ENCODE results near the gene SCAND1.
A peak's percentile ranks its signal among the peaks of the same experiment; 100 is the strongest.

The SCAND1 gene

DNA sequence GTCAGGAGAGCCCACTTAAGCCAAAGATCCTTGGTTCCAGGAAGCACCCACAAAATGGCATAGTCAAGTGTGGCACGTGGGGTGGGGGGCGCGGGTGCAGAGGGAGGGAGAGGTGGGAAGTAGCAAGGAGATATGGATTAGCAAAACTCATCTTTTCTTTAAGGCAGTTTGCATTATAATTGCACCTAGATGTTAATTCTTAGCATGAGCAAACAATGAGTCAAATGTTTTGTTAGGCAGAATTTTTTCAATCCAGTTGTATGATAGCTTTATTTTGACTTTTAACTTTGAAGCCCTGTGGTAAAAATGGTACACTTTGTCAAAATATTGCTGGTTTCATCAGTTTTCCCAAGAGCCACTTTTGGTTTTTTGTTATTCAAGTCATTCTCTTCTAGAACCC lies 15.0 kb downstream of the SCAND1 start:
- Histone ChIP-seq H3K4ac (ENCODE audit: low read depth, low read length) (no peak overlapping the region), H3K14ac (ENCODE audit: low read length) (no peak overlapping the region), H3K4me3 (ENCODE audit: low read depth, low read length) (no peak overlapping the region), H3K4me1 (ENCODE audit: control insufficient read depth in 1 of 2, insufficient read depth in 2 of 2, low read length in 2 of 2) (no peaks in the 10 kb centered on the region), H3K9me3 (ENCODE audit: insufficient read depth, low read depth, low read length) (no peaks in the 10 kb centered on the region), H2BK12ac (ENCODE audit: low read length) (no peak overlapping the region), H3K4me2 (ENCODE audit: low read length) (no peak overlapping the region), H4K91ac (ENCODE audit: low read depth, low read length) (no peak overlapping the region), H3K27me3 (ENCODE audit: insufficient read depth, low read length) (no peaks in the 10 kb centered on the region), H3K18ac (ENCODE audit: low read length) (no peak overlapping the region), H3K27ac (ENCODE audit: low read depth, low read length) (no peak overlapping the region), H3K79me2 (ENCODE audit: control insufficient read depth, insufficient read depth, low read length, poor library complexity) (no peaks in the 10 kb centered on the region), H2BK5ac (ENCODE audit: low read depth, low read length, poor library complexity) (no peak overlapping the region), H2AK5ac (ENCODE audit: low read length) (no peak overlapping the region), H4K12ac (ENCODE audit: low read depth, low read length) (no peak overlapping the region), H2AFZ (ENCODE audit: insufficient read depth, low read length, poor library complexity) (no peak overlapping the region), H3K23ac (ENCODE audit: low read length) (no peak overlapping the region), H3K36me3 (ENCODE audit: control insufficient read depth in 1 of 2, insufficient read depth in 2 of 2, low read length in 2 of 2) (peaks cover 11 to 23% of the 10 kb centered on the region in 2 experiments), H4K8ac (ENCODE audit: low read depth, low read length) (no peak overlapping the region), H3K9ac (ENCODE audit: low read length) (no peak overlapping the region), H3K79me1 (ENCODE audit: low read length) (no peaks in the 10 kb centered on the region), H2BK120ac (ENCODE audit: insufficient read depth, low read length, poor library complexity) (no peak overlapping the region)
- no CpG with 5 or more reads among the region's 3 CpGs for WGBS (ENCODE audit: extremely low coverage, insufficient coverage, insufficient read length)
- DNase-seq, result no peak

DNA sequence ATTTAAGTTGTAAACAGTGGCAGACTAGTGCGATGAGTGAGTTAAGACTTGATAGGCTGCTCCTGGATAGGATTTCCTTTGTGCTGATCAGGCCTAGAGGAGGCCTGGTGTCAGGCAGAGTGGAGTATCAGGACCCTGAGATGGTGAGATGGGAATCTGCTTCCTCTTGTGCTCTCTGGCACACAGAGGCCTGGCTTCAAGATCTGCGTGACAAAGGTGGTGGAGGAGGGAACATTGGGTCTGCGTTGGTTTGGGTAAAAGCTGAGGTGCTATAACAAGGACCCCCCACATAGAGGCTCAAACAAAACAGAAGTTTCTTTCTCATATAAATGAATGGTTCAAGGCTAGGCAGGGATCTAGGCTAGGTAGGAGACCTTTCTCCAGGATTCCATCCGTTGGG lies 20.3 kb downstream of the SCAND1 start:
- no peak overlapping the region for H2AK5ac ChIP-seq (ENCODE audit: low read length)
- H2BK120ac ChIP-seq (ENCODE audit: insufficient read depth, low read length, poor library complexity), result no peak overlapping the region
- no peak overlapping the region for H4K91ac ChIP-seq (ENCODE audit: low read depth, low read length)
- no peak overlapping the region for H3K27ac ChIP-seq (ENCODE audit: low read depth, low read length)
- no peak overlapping the region for H3K4ac ChIP-seq (ENCODE audit: low read depth, low read length)
- H3K23ac ChIP-seq (ENCODE audit: low read length), result no peak overlapping the region
- H3K27me3 ChIP-seq (ENCODE audit: insufficient read depth, low read length), result no peaks in the 10 kb centered on the region
- no peak overlapping the region for H2BK5ac ChIP-seq (ENCODE audit: low read depth, low read length, poor library complexity)
- H4K8ac ChIP-seq (ENCODE audit: low read depth, low read length), result no peak overlapping the region
- H2BK12ac ChIP-seq (ENCODE audit: low read length), result no peak overlapping the region
- H3K9ac ChIP-seq (ENCODE audit: low read length), result no peak overlapping the region
- H4K12ac ChIP-seq (ENCODE audit: low read depth, low read length), result no peak overlapping the region
- WGBS (ENCODE audit: extremely low coverage, insufficient coverage, insufficient read length), result no CpG with 5 or more reads among the region's 4 CpGs
- no peak overlapping the region for H3K14ac ChIP-seq (ENCODE audit: low read length)
- H3K18ac ChIP-seq (ENCODE audit: low read length), result no peak overlapping the region
- H3K36me3 ChIP-seq (ENCODE audit: control insufficient read depth in 1 of 2, insufficient read depth in 2 of 2, low read length in 2 of 2), result peaks cover 10 to 15% of the 10 kb centered on the region in 2 experiments
- H2AFZ ChIP-seq (ENCODE audit: insufficient read depth, low read length, poor library complexity), result no peak overlapping the region
- no peak overlapping the region for H3K4me3 ChIP-seq (ENCODE audit: low read depth, low read length)
- DNase-seq, result no peak
- no peak overlapping the region for H3K4me2 ChIP-seq (ENCODE audit: low read length)
- H3K4me1 ChIP-seq (ENCODE audit: control insufficient read depth in 1 of 2, insufficient read depth in 2 of 2, low read length in 2 of 2), result peaks cover 0 to 5% of the 10 kb centered on the region in 2 experiments
- no peaks in the 10 kb centered on the region for H3K79me1 ChIP-seq (ENCODE audit: low read length)
- no peaks in the 10 kb centered on the region for H3K9me3 ChIP-seq (ENCODE audit: insufficient read depth, low read depth, low read length)
- H3K79me2 ChIP-seq (ENCODE audit: control insufficient read depth, insufficient read depth, low read length, poor library complexity), result no peaks in the 10 kb centered on the region

DNA sequence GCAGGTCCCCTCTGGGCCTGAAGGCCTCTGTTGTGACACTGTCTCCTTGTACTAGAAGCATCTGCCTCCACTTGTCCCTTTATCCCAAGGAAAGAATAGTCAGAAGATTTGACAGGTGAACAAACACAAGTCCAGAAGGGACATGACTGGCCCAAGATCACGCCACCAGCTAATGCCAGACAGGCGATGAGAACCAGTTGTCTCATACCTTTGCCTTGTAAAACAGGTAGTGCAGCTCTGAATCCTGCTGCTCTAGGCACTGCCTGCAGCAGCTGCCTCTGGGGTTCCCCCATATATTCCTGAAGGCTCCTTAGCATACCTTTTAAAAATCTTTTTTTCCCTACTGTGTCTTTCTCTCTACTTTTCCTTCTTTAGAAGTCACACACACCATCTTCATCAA lies 25.0 kb downstream of the SCAND1 start:
- WGBS (ENCODE audit: extremely low coverage, insufficient coverage, insufficient read length), result no CpG with 5 or more reads among the region's 2 CpGs
- no peak overlapping the region for H2AFZ ChIP-seq (ENCODE audit: insufficient read depth, low read length, poor library complexity)
- H3K4me2 ChIP-seq (ENCODE audit: low read length), result no peak overlapping the region
- no peak overlapping the region for H2AK5ac ChIP-seq (ENCODE audit: low read length)
- no peak overlapping the region for H4K91ac ChIP-seq (ENCODE audit: low read depth, low read length)
- no peaks in the 10 kb centered on the region for H3K79me2 ChIP-seq (ENCODE audit: control insufficient read depth, insufficient read depth, low read length, poor library complexity)
- H3K9ac ChIP-seq (ENCODE audit: low read length), result no peak overlapping the region
- H3K9me3 ChIP-seq (ENCODE audit: insufficient read depth, low read depth, low read length), result no peaks in the 10 kb centered on the region
- H3K27me3 ChIP-seq (ENCODE audit: insufficient read depth, low read length), result no peaks in the 10 kb centered on the region
- no peak overlapping the region for H3K14ac ChIP-seq (ENCODE audit: low read length)
- no peak overlapping the region for H2BK5ac ChIP-seq (ENCODE audit: low read depth, low read length, poor library complexity)
- H2BK12ac ChIP-seq (ENCODE audit: low read length), result no peak overlapping the region
- H3K27ac ChIP-seq (ENCODE audit: low read depth, low read length), result peak overlapping the region; percentile 21
- H3K4me3 ChIP-seq (ENCODE audit: low read depth, low read length), result no peak overlapping the region
- H3K4me1 ChIP-seq (ENCODE audit: control insufficient read depth in 1 of 2, insufficient read depth in 2 of 2, low read length in 2 of 2), result peaks cover 3 to 11% of the 10 kb centered on the region in 2 experiments
- H2BK120ac ChIP-seq (ENCODE audit: insufficient read depth, low read length, poor library complexity), result no peak overlapping the region
- H4K12ac ChIP-seq (ENCODE audit: low read depth, low read length), result no peak overlapping the region
- no peak overlapping the region for H4K8ac ChIP-seq (ENCODE audit: low read depth, low read length)
- DNase-seq, result peak; percentile 91 to 94
- H3K23ac ChIP-seq (ENCODE audit: low read length), result no peak overlapping the region
- no peak overlapping the region for H3K18ac ChIP-seq (ENCODE audit: low read length)
- peaks cover 10 to 13% of the 10 kb centered on the region in 2 experiments for H3K36me3 ChIP-seq (ENCODE audit: control insufficient read depth in 1 of 2, insufficient read depth in 2 of 2, low read length in 2 of 2)
- H3K79me1 ChIP-seq (ENCODE audit: low read length), result peaks cover 2% of the 10 kb centered on the region
- no peak overlapping the region for H3K4ac ChIP-seq (ENCODE audit: low read depth, low read length)

DNA sequence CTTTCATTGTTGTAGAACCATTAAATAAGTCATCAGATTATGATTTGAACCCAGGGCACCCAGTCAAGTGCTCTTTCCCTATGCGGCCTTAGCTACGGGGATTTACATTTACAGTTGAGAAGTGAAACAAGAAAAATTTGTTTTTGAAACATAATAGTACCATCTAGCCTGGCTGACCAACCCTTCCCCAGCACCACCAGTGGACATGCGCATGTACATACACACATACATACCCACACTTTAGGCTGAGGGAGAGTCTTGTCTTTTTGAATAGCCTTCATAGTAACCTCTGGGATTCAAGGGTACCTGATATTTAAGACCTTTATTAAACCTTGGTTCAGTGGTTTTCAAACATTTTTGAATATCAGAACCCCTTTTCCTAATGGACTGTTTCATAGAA lies 33.8 kb downstream of the SCAND1 start:
- H3K4me2 ChIP-seq (ENCODE audit: low read length), result no peak overlapping the region
- no peak overlapping the region for H4K91ac ChIP-seq (ENCODE audit: low read depth, low read length)
- H3K79me2 ChIP-seq (ENCODE audit: control insufficient read depth, insufficient read depth, low read length, poor library complexity), result no peaks in the 10 kb centered on the region
- H3K27me3 ChIP-seq (ENCODE audit: insufficient read depth, low read length), result no peaks in the 10 kb centered on the region
- H3K14ac ChIP-seq (ENCODE audit: low read length), result no peak overlapping the region
- H3K4me3 ChIP-seq (ENCODE audit: low read depth, low read length), result no peak overlapping the region
- no peak overlapping the region for H2AK5ac ChIP-seq (ENCODE audit: low read length)
- H3K36me3 ChIP-seq (ENCODE audit: control insufficient read depth in 1 of 2, insufficient read depth in 2 of 2, low read length in 2 of 2), result peaks cover 14 to 21% of the 10 kb centered on the region in 2 experiments
- no peaks in the 10 kb centered on the region for H3K9me3 ChIP-seq (ENCODE audit: insufficient read depth, low read depth, low read length)
- H4K12ac ChIP-seq (ENCODE audit: low read depth, low read length), result no peak overlapping the region
- no peaks in the 10 kb centered on the region for H3K4me1 ChIP-seq (ENCODE audit: control insufficient read depth in 1 of 2, insufficient read depth in 2 of 2, low read length in 2 of 2)
- H2BK120ac ChIP-seq (ENCODE audit: insufficient read depth, low read length, poor library complexity), result no peak overlapping the region
- no peak overlapping the region for H3K27ac ChIP-seq (ENCODE audit: low read depth, low read length)
- H3K18ac ChIP-seq (ENCODE audit: low read length), result no peak overlapping the region
- H3K4ac ChIP-seq (ENCODE audit: low read depth, low read length), result no peak overlapping the region
- no peak overlapping the region for H2BK12ac ChIP-seq (ENCODE audit: low read length)
- no peaks in the 10 kb centered on the region for H3K79me1 ChIP-seq (ENCODE audit: low read length)
- no peak overlapping the region for H3K9ac ChIP-seq (ENCODE audit: low read length)
- H4K8ac ChIP-seq (ENCODE audit: low read depth, low read length), result no peak overlapping the region
- H2AFZ ChIP-seq (ENCODE audit: insufficient read depth, low read length, poor library complexity), result no peak overlapping the region
- H2BK5ac ChIP-seq (ENCODE audit: low read depth, low read length, poor library complexity), result no peak overlapping the region
- DNase-seq, result no peak
- no peak overlapping the region for H3K23ac ChIP-seq (ENCODE audit: low read length)
- no CpG with 5 or more reads among the region's 3 CpGs for WGBS (ENCODE audit: extremely low coverage, insufficient coverage, insufficient read length)

Measured in trophoblast cell (in vitro differentiated cells and primary cell).